A673 (cell line): ENCODE results near the gene SYT17.

Experiments used
- EZH2 ChIP-seq: fragments of 200-600 bp; sonication (generic); IDR thresholded peaks from 2 replicates; pipeline ENCODE4 v1.6.1; 2017; ENCODE audit warnings: borderline replicate concordance, low read depth, mild to moderate bottlenecking, mixed read lengths, antibody characterized with exemption, low read length; ENCODE audit not compliant: poor library complexity, severe bottlenecking
- TF ChIP-seq, protein P1 (sequence below): fragments of 300-800, 200-600 bp; sonication (generic); conservative IDR thresholded peaks from 2 replicates; pipeline ENCODE4 v1.5.1; 2017; ENCODE audit warnings: low read depth, mild to moderate bottlenecking, antibody characterized with exemption, low read length, moderate library complexity, mixed read lengths

DNA sequence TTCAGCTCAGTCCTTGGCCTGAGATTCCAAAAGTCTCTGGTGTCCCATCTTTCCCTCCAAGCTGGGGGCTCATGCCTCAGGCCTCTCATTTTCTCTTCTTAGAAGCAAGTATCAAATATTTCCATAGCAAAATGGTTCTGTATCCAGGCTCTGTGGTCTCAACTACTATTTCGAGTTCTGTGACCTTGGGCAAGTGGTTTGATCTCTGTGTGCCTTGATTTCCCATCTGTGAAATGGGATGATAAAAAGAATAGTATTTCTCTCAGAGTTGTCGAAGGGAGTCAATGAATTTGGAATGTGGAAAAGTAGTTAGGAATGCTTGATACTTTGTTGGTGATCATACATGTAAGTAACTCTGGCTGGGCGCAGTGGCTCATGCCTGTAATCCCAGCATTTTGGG lies 6.4 kb downstream of the SYT17 start:
- TF ChIP-seq, protein P1, sequence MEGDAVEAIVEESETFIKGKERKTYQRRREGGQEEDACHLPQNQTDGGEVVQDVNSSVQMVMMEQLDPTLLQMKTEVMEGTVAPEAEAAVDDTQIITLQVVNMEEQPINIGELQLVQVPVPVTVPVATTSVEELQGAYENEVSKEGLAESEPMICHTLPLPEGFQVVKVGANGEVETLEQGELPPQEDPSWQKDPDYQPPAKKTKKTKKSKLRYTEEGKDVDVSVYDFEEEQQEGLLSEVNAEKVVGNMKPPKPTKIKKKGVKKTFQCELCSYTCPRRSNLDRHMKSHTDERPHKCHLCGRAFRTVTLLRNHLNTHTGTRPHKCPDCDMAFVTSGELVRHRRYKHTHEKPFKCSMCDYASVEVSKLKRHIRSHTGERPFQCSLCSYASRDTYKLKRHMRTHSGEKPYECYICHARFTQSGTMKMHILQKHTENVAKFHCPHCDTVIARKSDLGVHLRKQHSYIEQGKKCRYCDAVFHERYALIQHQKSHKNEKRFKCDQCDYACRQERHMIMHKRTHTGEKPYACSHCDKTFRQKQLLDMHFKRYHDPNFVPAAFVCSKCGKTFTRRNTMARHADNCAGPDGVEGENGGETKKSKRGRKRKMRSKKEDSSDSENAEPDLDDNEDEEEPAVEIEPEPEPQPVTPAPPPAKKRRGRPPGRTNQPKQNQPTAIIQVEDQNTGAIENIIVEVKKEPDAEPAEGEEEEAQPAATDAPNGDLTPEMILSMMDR = no peak
- no peak for TF ChIP-seq EZH2
